Pancreas (tissue), 10 donors: ENCODE results near the gene PARD3. TPM values are rescaled to one million over a fixed set of nuclear protein-coding genes. Genes with fewer than 3 reads are reported as not detected.

Experiments used
- ATAC-seq, 4 donors: fragments of 200-7000 bp; cut with Tn5 transposase; one replicate each; pipeline versions ENCODE4 v1.8.0 to v1.9.1; 2020; ENCODE audit warnings: mild to moderate bottlenecking in 4 of 4, moderate library complexity in 4 of 4
- DNase-seq, 6 donors: peaks; one replicate each; pipeline ENCODE4 v3.0.0-alpha.2; 2020
- FAIRE-seq: peaks from 2 replicates; lab custom pipeline; 2012; peaks lifted over from hg19 to GRCh38; lab: Jason Lieb, UNC
- H3K27ac ChIP-seq, 4 donors: fragments of 200-600 bp; sonication (generic); 1 replicate in 3 of 4; 2 replicates in 1 of 4; pipeline versions ENCODE4 v1.5.0 to v1.8.0; 2020
- H3K27me3 ChIP-seq, 4 donors: fragments of 200-600 bp; one replicate each; pipeline ENCODE4 v1.8.0; 2021
- H3K36me3 ChIP-seq, 3 donors: fragments of 200-600 bp; sonication (generic) in 1 of 3; one replicate each; pipeline versions ENCODE4 v1.5.0 to v1.8.0; 2020 to 2021
- H3K4me1 ChIP-seq, 3 donors: fragments of 200-600 bp; one replicate each; pipeline ENCODE4 v1.8.0; 2021
- H3K4me3 ChIP-seq, 4 donors: fragments of 200-600 bp; sonication (generic) in 2 of 4; one replicate each; pipeline versions ENCODE4 v1.5.0 to v1.8.0; 2020 to 2021
- H3K9me3 ChIP-seq, 4 donors: fragments of 200-600 bp; one replicate each; pipeline ENCODE4 v1.8.0; 2021
- CTCF ChIP-seq, 4 donors: fragments of 200-600 bp; sonication (generic) in 3 of 4; IDR thresholded peaks; one replicate each; pipeline versions ENCODE4 v1.5.0 to v1.8.0; 2021; ENCODE audit warnings: antibody characterized with exemption in 4 of 4
- WGBS, 2 donors: extraction: QIAGEN DNeasy Blood & Tissue Kit; methylation state at CpG; one replicate each; pipeline ENCODE4 v1.1.7; 2013; 5-methylcytosine and 5-hydroxymethylcytosine counted together
- intact Hi-C, 3 donors: fragments of 100-400 bp; cut with DNase I; formaldehyde crosslinking; loops; one replicate each; pipeline versions ENCODE4 v1.11.1 to v1.14.2; 2022
- polyA plus RNA-seq, 2 donors: library from polyadenylated mRNA; stranded (reverse); fragments of 200-250 nt; gene quantifications; one replicate each; pipeline ENCODE4 v1.2.3, GENCODE V29; 2013
- total RNA-seq, 6 donors: library from RNA; stranded (reverse); fragmentation: NEBNext Ultra II Directional in 4 of 6; extraction: Animal tissue kit (Norgen Biotek cat#: 25700) in 4 of 6; gene quantifications; one replicate each; pipeline versions ENCODE4 v1.2.1 to v1.2.4, GENCODE V29; 2021 to 2023
- donor health status: healthy with polysubstance abuse.
- donor health status: DM: no; HTN: no; CAD: no; lungs with moderate emphysema.
- donor health status: DM: no; HTN: no; CAD: no.
- donor health status: control.
- donor health status: control.
- donor health status: Bipolar disorder and iron deficiency.
- donor health status: DM: yes; HTN: yes; CAD: no.
- donor health status: DM: no; HTN: no; CAD: no.
- donor health status: DM: no; HTN: no; CAD: no.
- donor health status: DM: yes; HTN: yes; CAD: no.

PARD3 gene
- total and polyA plus RNA-seq, 8 donors: 12.8 to 32.3 (median 23.4) TPM

- Histone ChIP-seq H3K27ac (no peak overlapping the region), H3K9me3 (no peaks in the 10 kb centered on the region), H3K4me3 (no peak overlapping the region), H3K36me3 (no peaks in the 10 kb centered on the region), H3K27me3 (no peaks in the 10 kb centered on the region), H3K4me1 (no peaks in the 10 kb centered on the region)
- intact Hi-C loops: no loop called here
- TF ChIP-seq CTCF (IDR thresholded peaks at IDR 0.05): no peak
- ATAC-seq: no peak
- DNase-seq: no peak
- FAIRE-seq: no peak
- 91 to 92% methylated on average over 4 of the region's 4 CpGs for WGBS, 2 donors
Observed at GRCh38 chr10:34168439-34168838, 646.7 kb downstream of the PARD3 start.

DNA sequence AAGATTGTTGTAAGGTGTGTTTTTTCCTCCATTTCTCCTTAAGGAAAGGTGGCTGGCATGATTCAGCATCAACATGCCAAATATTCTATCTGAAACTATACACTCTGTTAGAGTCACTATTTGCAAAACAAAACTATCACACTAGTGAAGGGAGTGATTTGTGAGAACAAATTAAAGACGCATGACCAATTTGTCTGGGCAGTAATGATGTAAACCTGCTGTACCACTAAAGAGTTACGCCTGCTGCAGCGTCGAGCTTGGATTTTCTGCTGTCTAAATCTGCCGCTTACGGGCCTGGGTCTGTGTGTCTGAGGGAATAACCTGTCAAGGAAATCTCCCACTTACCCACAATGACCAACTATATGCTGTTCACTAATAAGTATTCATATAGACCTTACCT, 648.3 kb downstream of the PARD3 start:
- intact Hi-C loops: no loop called here

DNA sequence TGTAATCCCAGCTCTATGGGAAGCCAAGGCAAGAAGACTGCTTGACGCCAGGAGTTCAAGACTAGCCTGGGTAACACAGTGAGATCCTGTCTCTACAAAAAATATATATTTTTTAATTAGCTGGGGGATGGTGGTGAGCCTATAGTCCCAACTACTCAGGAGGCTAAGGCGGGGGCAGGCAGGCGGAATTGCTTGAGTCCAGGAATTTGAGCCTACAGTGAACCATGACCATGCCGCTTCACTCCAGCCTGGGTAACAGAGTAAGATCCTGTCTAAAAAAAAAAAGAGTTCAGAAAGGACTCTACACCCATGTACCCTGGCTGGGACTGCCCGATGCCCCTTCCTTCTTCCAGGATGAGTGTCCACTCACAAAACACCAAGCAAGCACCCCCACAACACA, 648.7 kb downstream of the PARD3 start:
- no peak for DNase-seq
- Histone ChIP-seq H3K4me3 (no peak overlapping the region), H3K36me3 (no peaks in the 10 kb centered on the region), H3K9me3 (no peaks in the 10 kb centered on the region), H3K27ac (no peak overlapping the region), H3K27me3 (no peaks in the 10 kb centered on the region), H3K4me1 (no peaks in the 10 kb centered on the region)
- TF ChIP-seq CTCF (IDR thresholded peaks at IDR 0.05): no peak
- 95 to 96% methylated on average over 5 of the region's 5 CpGs for WGBS, 2 donors
- ATAC-seq: no peak
- FAIRE-seq: no peak
- intact Hi-C loops: no loop called here

More for the DNA sequence above, 648.3 kb downstream of the PARD3 start:
- Histone ChIP-seq H3K4me1 (no peaks in the 10 kb centered on the region), H3K4me3 (no peak overlapping the region), H3K27ac (no peak overlapping the region), H3K36me3 (no peaks in the 10 kb centered on the region), H3K9me3 (no peaks in the 10 kb centered on the region), H3K27me3 (no peaks in the 10 kb centered on the region)
- FAIRE-seq (no peak), DNase-seq (no peak), ATAC-seq (no peak)
- WGBS, 2 donors: 91 to 98% methylated on average over 6 of the region's 6 CpGs
- TF ChIP-seq CTCF (IDR thresholded peaks at IDR 0.05): no peak

DNA sequence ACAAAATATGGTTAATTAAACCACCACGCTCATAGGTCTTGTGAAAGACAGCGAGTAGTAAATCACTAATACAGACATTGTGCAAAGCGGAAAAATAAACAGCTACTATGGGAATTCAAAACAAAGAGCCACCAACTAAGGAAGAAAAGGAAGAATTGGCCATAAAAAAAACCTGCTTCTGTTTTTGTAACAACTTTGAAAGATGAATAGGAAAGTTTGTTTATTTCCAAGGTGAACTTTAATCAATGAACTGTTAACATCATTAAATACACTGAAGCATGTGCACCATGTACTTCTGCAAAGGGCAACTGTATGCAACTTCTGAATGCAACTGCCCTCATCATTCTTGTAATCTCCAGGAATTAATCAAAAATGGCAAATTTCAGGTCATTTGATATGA, 651.1 kb downstream of the PARD3 start:
- no peak for FAIRE-seq
- intact Hi-C loops: no loop called here
- TF ChIP-seq CTCF (IDR thresholded peaks at IDR 0.05): no peak
- Histone ChIP-seq H3K27me3 (no peaks in the 10 kb centered on the region), H3K4me1 (no peaks in the 10 kb centered on the region), H3K9me3 (no peaks in the 10 kb centered on the region), H3K27ac (no peak overlapping the region), H3K4me3 (no peak overlapping the region), H3K36me3 (no peaks in the 10 kb centered on the region)
- DNase-seq: no peak
- WGBS, 2 donors: 42 to 56% methylated on average over 3 of the region's 3 CpGs
- no peak for ATAC-seq

- no peaks in the 10 kb centered on the region for H3K9me3 ChIP-seq
- no peaks in the 10 kb centered on the region for H3K4me1 ChIP-seq
- TF ChIP-seq CTCF (IDR thresholded peaks at IDR 0.05): no peak
- 79 to 92% methylated on average over 11 of the region's 11 CpGs for WGBS, 2 donors
- H3K4me3 ChIP-seq: no peak overlapping the region
- no peak for ATAC-seq
- no peaks in the 10 kb centered on the region for H3K36me3 ChIP-seq
- H3K27me3 ChIP-seq: no peaks in the 10 kb centered on the region
- no peak for DNase-seq
- H3K27ac ChIP-seq: no peak overlapping the region
- FAIRE-seq: no peak
- intact Hi-C loops: no loop called here
Observed at GRCh38 chr10:34163075-34163905, 651.8 kb downstream of the PARD3 start.
